Small intestine (tissue), 16 donors: ENCODE results near the gene FLACC1. TPM values are rescaled to one million over a fixed set of nuclear protein-coding genes. Genes with fewer than 3 reads are reported as not detected.

Source experiments
- DNase-seq, 2 donors: peaks; one replicate each; pipeline versions ENCODE4 v3.0.0 to v3.0.0-alpha.2; 2013
- FAIRE-seq: peaks from 2 replicates; lab custom pipeline; 2012; peaks lifted over from hg19 to GRCh38; lab: Jason Lieb, UNC
- H3K27ac ChIP-seq, 3 donors: one replicate each; pipeline ENCODE4 v1.5.1; 2013; ENCODE audit warnings: low read length in 2 of 3, mild to moderate bottlenecking in 2 of 3, control low read depth in 1 of 3, inconsistent platforms in 1 of 3, low read depth in 1 of 3, moderate library complexity in 1 of 3
- H3K27me3 ChIP-seq, 3 donors: one replicate each; pipeline ENCODE4 v1.6.1; 2013; ENCODE audit warnings: low read length in 3 of 3, inconsistent platforms in 1 of 3; ENCODE audit not compliant: control insufficient read depth in 3 of 3, insufficient read depth in 3 of 3
- H3K36me3 ChIP-seq, 3 donors: one replicate each; pipeline ENCODE4 v1.6.1; 2013; ENCODE audit warnings: low read length in 3 of 3, inconsistent platforms in 1 of 3, low read depth in 1 of 3, mild to moderate bottlenecking in 1 of 3, moderate library complexity in 1 of 3; ENCODE audit not compliant: control insufficient read depth in 3 of 3, insufficient read depth in 2 of 3
- H3K4me1 ChIP-seq, 3 donors: one replicate each; pipeline ENCODE4 v1.6.1; 2013; ENCODE audit warnings: low read length in 2 of 3, inconsistent platforms in 1 of 3, low read depth in 1 of 3, mild to moderate bottlenecking in 1 of 3, moderate library complexity in 1 of 3; ENCODE audit not compliant: control insufficient read depth in 3 of 3, insufficient read depth in 2 of 3
- H3K4me3 ChIP-seq, 3 donors: one replicate each; pipeline ENCODE4 v1.5.1; 2013; ENCODE audit warnings: low read length in 3 of 3, control low read depth in 1 of 3, inconsistent platforms in 1 of 3, low read depth in 1 of 3, mild to moderate bottlenecking in 1 of 3, moderate library complexity in 1 of 3
- H3K9me3 ChIP-seq, 2 donors: one replicate each; pipeline ENCODE4 v1.6.1; 2013; ENCODE audit warnings: low read depth in 1 of 2, low read length in 1 of 2; ENCODE audit not compliant: control insufficient read depth in 2 of 2, insufficient read depth in 1 of 2
- WGBS, 3 donors: extraction: QIAGEN DNeasy Blood & Tissue Kit; methylation state at CpG; one replicate each; pipeline ENCODE4 v1.1.7; 2013; 5-methylcytosine and 5-hydroxymethylcytosine counted together
- long read RNA-seq, 10 donors: transcript quantifications; one replicate each; lab custom pipeline, GENCODE V29; 2026
- polyA plus RNA-seq, 4 donors: library from polyadenylated mRNA; stranded (reverse) in 3 of 4; unstranded in 1 of 4; fragments of 200-250 nt in 3 of 4; fragments of 120-200 nt in 1 of 4; gene quantifications; one replicate each; pipeline versions ENCODE4 v1.2.1 to v1.2.3, GENCODE V29; 2013
- donor health status: healthy with polysubstance abuse.
- donor health status: control.
- donor health status: control.
- donor health status: Bipolar disorder and iron deficiency.
- donor health status: healthy.

FLACC1 gene
- 1 to 10 TPM in 1 of 4 donors, under 1 TPM in 2, not detected in 1; 0.60 to 2.9 (median 0.71) TPM for polyA plus RNA-seq
- long read RNA-seq, donor 1: 0 reads
- long read RNA-seq, donor 2: 0 reads
- long read RNA-seq, donor 3: 0 reads
- long read RNA-seq, donor 4: 0 reads
- long read RNA-seq, donor 5: 0 reads
- long read RNA-seq, donor 6: 0 reads
- long read RNA-seq, donor 7: 0 reads
- long read RNA-seq, donor 8: 0 reads
- long read RNA-seq, donor 9: 0 reads
- long read RNA-seq, donor 10: 0 reads

- no peak within 1 kb of the TSS for H3K27ac ChIP-seq
- H3K9me3 ChIP-seq: no peaks in the 10 kb centered on the region
- peaks cover 0 to 5% (median 0%) of the 10 kb centered on the region in 3 donors for H3K4me1 ChIP-seq
- peaks cover 0 to 3% (median 0%) of the 10 kb centered on the region in 3 donors for H3K36me3 ChIP-seq
- H3K27me3 ChIP-seq: no peaks in the 10 kb centered on the region
- peak; percentile 56 to 75 for DNase-seq
- no peak for FAIRE-seq
- no peak within 1 kb of the TSS for H3K4me3 ChIP-seq
- WGBS, 3 donors: 61 to 90% (median 81%) methylated on average over 1 of the region's 1 CpG
These were observed at the start of gene FLACC1 for GRCh38 chr2:201357221-201357620. Gene FLACC1, minus strand, starts transcription at chr2:201357345. Its CDS starts 5,941 bp downstream, at chr2:201351404.

- peaks cover 0 to 2% (median 0%) of the 10 kb centered on the region in 3 donors for H3K36me3 ChIP-seq
- peaks cover 3 to 35% (median 4%) of the 10 kb centered on the region in 3 donors for H3K4me1 ChIP-seq
- FAIRE-seq: no peak
- no peaks in the 10 kb centered on the region for H3K27me3 ChIP-seq
- H3K9me3 ChIP-seq: no peaks in the 10 kb centered on the region
- DNase-seq: peak; percentile 73 to 74
- H3K27ac ChIP-seq: peak overlapping the region in 1 of 3 donors; percentile 75
- H3K4me3 ChIP-seq: no peak overlapping the region
- 18 to 26% (median 22%) methylated on average over 3 of the region's 3 CpGs for WGBS, 3 donors
These were observed 49.0 kb upstream of the FLACC1 start for GRCh38 chr2:201406077-201406662.

GRCh38 chr2:201404699-201405280 lies 47.6 kb upstream of the FLACC1 start:
- no peak for FAIRE-seq
- peaks cover 0 to 2% (median 0%) of the 10 kb centered on the region in 3 donors for H3K36me3 ChIP-seq
- 45 to 74% (median 48%) methylated on average over 3 of the region's 3 CpGs for WGBS, 3 donors
- no peaks in the 10 kb centered on the region for H3K27me3 ChIP-seq
- peak overlapping the region in 1 of 3 donors; percentile 75 for H3K27ac ChIP-seq
- no peak overlapping the region for H3K4me3 ChIP-seq
- no peaks in the 10 kb centered on the region for H3K9me3 ChIP-seq
- DNase-seq: peak in 1 of 2 donors; percentile 47
- H3K4me1 ChIP-seq: peaks cover 3 to 35% (median 4%) of the 10 kb centered on the region in 3 donors

GRCh38 chr2:201403880-201404279 lies 46.7 kb upstream of the FLACC1 start:
- Histone ChIP-seq H3K27me3 (no peaks in the 10 kb centered on the region), H3K4me3 (no peak overlapping the region), H3K4me1 (peaks cover 3 to 35% (median 4%) of the 10 kb centered on the region in 3 donors), H3K27ac (no peak overlapping the region), H3K36me3 (peaks cover 0 to 2% (median 2%) of the 10 kb centered on the region in 3 donors), H3K9me3 (no peaks in the 10 kb centered on the region)
- DNase-seq: peak; percentile 21 to 59
- 68 to 83% (median 75%) methylated on average over 3 of the region's 3 CpGs for WGBS, 3 donors
- FAIRE-seq: no peak

- H3K9me3 ChIP-seq: no peaks in the 10 kb centered on the region
- no peaks in the 10 kb centered on the region for H3K27me3 ChIP-seq
- H3K36me3 ChIP-seq: peaks cover 0 to 2% (median 2%) of the 10 kb centered on the region in 3 donors
- no peak overlapping the region for H3K4me3 ChIP-seq
- 75 to 81% (median 77%) methylated on average over 6 of the region's 6 CpGs for WGBS, 3 donors
- no peak overlapping the region for H3K27ac ChIP-seq
- peaks cover 3 to 35% (median 4%) of the 10 kb centered on the region in 3 donors for H3K4me1 ChIP-seq
- no peak for FAIRE-seq
- DNase-seq: peak in 1 of 2 donors; percentile 32
These were observed 45.8 kb upstream of the FLACC1 start for GRCh38 chr2:201402651-201403562.

- Histone ChIP-seq H3K4me3 (no peak overlapping the region), H3K36me3 (peaks cover 0 to 2% (median 2%) of the 10 kb centered on the region in 3 donors), H3K4me1 (peaks cover 3 to 35% (median 4%) of the 10 kb centered on the region in 3 donors), H3K27me3 (no peaks in the 10 kb centered on the region), H3K9me3 (no peaks in the 10 kb centered on the region), H3K27ac (no peak overlapping the region)
- 23 to 73% (median 38%) methylated on average over 3 of the region's 3 CpGs for WGBS, 3 donors
- DNase-seq (no peak), FAIRE-seq (no peak)
These were observed 44.7 kb upstream of the FLACC1 start for GRCh38 chr2:201401815-201402214.

- H3K27ac ChIP-seq: no peak overlapping the region
- no peaks in the 10 kb centered on the region for H3K9me3 ChIP-seq
- H3K27me3 ChIP-seq: no peaks in the 10 kb centered on the region
- no peak overlapping the region for H3K4me3 ChIP-seq
- peaks cover 0 to 3% (median 0%) of the 10 kb centered on the region in 3 donors for H3K4me1 ChIP-seq
- DNase-seq (no peak), FAIRE-seq (no peak)
- 81 to 92% (median 87%) methylated on average over 8 of the region's 8 CpGs for WGBS, 3 donors
- peaks cover 2 to 8% (median 6%) of the 10 kb centered on the region in 3 donors for H3K36me3 ChIP-seq
These were observed 39.5 kb upstream of the FLACC1 start for GRCh38 chr2:201396595-201396994.
